ENCODE measurements around the gene ATP13A3.

Gene ATP13A3

DNA sequence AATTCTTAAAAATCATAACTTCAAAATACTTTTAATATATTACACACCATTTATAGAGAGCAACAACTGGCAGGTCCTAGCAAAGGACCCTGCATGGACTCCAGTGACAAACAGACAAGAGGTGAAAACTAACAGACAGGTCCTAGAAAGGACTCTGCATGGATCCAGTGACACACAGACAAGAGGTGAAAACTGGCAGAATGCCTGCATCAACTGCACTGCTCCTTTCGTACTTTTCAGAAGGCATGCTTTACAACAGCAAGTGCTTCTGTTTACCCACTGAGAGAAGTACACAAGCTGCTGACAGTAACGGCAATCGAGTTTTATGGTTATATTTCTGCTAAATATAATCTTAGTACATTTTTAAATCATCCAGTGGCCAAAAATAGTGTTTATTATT lies 63.5 kb downstream of the ATP13A3 start:
- H3K4me1 Mint-ChIP-seq = no peaks in the 10 kb centered on the region
- no peak for DNase-seq
- H3K27me3 Mint-ChIP-seq = no peaks in the 10 kb centered on the region
- CTCF ChIA-PET = no interaction called here
- no peaks in the 10 kb centered on the region for H3K9me3 Mint-ChIP-seq
- H3K27ac Mint-ChIP-seq = no peak overlapping the region
- H3K36me3 Mint-ChIP-seq = peaks cover 31% of the 10 kb centered on the region
- no peak overlapping the region for H3K4me3 Mint-ChIP-seq

DNA sequence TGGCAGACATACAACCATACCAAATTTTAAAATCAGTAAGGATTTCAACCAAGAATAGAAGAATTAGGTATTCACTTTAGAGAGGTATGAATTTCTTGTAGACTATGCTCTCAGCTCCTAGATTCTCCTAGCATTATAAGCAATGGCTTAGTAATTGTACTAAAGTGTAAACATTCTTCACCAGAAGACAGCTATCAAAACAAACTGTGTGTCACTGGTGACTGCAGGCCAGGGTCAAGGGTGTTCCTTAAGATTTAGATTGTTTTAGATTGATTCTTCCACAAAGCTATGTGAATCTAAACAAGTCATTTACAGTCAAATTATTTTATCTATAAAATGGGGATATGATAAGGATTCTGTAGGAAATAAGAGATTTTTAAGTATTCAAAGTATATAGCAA lies 64.6 kb downstream of the ATP13A3 start:
- no peak overlapping the region for H3K27ac Mint-ChIP-seq

DNA sequence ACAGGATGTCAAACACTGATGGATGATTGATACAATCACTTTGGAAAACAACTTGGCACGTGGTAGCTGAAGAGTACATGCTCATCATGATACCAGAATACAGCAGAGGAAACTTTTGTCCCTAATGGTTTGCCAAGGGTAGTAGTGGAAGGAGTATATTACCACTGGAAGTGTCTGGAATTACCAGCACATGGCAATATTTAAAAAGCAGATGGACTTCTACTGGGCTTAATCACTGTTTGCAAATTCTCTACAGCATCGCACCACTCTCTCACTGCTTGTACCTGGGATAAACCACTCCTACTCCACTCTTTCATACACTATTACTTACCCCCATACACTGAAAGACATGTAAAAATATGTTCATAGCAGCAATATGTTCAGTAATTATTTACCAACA lies 68.1 kb downstream of the ATP13A3 start:
- H3K36me3 Mint-ChIP-seq = peaks cover 23% of the 10 kb centered on the region

More for the DNA sequence above, 64.6 kb downstream of the ATP13A3 start:
- Mint-ChIP-seq H3K27me3 (no peaks in the 10 kb centered on the region), H3K9me3 (no peaks in the 10 kb centered on the region), H3K36me3 (peaks cover 30% of the 10 kb centered on the region), H3K4me1 (no peaks in the 10 kb centered on the region), H3K4me3 (no peak overlapping the region)
- DNase-seq = no peak
- CTCF ChIA-PET = interaction anchor here (0.6 to 1.4 kb wide), 2 partner anchors 15 to 30 kb away, joined by 3 read pairs; no protein-coding TSS in a partner anchor

DNA sequence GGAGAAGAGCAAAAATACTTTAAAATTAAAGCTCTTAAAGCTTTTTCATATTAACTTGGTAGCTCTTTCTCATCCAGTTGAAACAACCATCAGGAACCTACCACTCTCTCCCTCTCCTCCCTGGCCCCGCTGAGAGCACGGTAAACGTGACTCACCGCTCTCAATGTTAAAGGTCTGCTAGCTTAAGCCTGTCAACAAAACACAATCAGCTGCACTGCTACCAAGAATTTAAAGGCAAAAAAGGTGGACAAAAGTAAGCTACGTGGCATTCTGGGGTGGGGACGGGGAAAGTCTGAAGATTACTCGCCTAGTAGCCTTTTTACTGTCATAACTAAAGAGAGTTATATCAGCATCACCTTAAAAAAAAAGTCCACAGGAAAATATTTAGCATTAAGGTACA lies 79.4 kb downstream of the ATP13A3 start:
- Mint-ChIP-seq H3K36me3 (peaks cover 30% of the 10 kb centered on the region), H3K27me3 (no peaks in the 10 kb centered on the region), H3K27ac (no peak overlapping the region), H3K4me1 (peaks cover 12% of the 10 kb centered on the region), H3K4me3 (no peak overlapping the region), H3K9me3 (no peaks in the 10 kb centered on the region)
- DNase-seq = no peak
- CTCF ChIA-PET = interaction anchor here (0.9 to 8.9 kb wide), 9 partner anchors 10 to 188 kb away, joined by 3 to 167 read pairs (median 6); no protein-coding TSS in a partner anchor

More for the DNA sequence above, 68.1 kb downstream of the ATP13A3 start:
- H3K9me3 Mint-ChIP-seq = no peaks in the 10 kb centered on the region
- no peak for DNase-seq
- no peak overlapping the region for H3K4me3 Mint-ChIP-seq
- CTCF ChIA-PET = no interaction called here
- no peaks in the 10 kb centered on the region for H3K4me1 Mint-ChIP-seq
- H3K27ac Mint-ChIP-seq = no peak overlapping the region
- H3K27me3 Mint-ChIP-seq = no peaks in the 10 kb centered on the region

DNA sequence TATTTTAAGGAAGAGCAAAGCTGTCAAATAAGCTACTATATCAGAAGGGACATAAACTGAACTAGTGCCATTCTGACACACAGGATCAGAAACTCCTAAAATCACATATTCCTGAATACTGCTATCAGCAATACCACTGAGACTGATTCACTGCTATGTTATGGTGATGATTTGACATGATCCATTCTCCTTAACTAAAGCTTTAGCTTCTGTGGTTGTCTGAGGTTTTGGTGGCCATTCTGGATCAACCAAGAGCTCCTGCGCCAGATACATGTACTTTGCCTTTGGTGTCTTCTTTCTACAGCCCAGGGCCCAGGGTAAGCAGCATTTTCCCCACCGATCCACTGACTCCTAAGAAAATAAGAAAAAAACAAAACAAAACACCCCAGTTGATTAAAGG lies 81.0 kb downstream of the ATP13A3 start:
- Mint-ChIP-seq H3K4me3 (no peak overlapping the region), H3K9me3 (no peaks in the 10 kb centered on the region), H3K36me3 (peaks cover 23% of the 10 kb centered on the region), H3K4me1 (peaks cover 7% of the 10 kb centered on the region), H3K27me3 (no peaks in the 10 kb centered on the region), H3K27ac (no peak overlapping the region)
- CTCF ChIA-PET = interaction anchor here (1.0 to 8.9 kb wide), 7 partner anchors 11 to 189 kb away, joined by 3 to 167 read pairs (median 6); no protein-coding TSS in a partner anchor
- DNase-seq = no peak

DNA sequence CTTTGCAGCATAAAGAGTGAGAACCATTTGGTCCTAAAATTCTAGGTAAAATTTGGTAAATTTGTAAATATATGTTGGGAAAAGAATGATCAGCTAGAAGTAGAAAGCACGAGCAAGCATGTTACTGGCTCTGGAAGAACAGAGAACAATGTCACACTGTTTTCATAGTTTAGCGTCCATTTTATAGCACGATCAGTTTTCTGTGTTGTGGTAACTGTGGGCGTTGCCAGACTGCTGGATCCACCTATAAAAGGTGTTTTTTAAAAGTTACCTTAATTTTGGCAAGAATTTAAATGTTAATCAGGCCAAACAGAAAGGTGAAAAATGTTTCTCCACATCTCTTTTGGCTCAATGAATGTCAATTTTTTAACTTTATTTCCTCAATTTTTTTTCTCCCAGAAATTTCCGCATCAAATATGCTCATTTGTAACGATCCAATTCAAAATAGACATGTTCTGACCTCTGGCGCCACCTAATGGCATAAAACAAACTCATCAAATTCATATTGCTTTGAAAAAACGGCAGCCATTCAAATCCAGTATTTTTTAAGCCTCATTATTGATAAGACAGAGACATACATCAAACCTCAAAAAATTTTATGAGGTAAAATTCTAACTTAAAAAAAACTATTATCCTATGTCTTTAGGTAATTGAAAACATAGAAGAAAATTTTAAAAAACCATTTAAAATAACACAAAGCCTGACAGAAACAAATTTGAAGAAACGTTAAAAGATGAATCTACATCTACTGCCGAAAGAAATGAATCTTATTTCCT lies 82.2 kb downstream of the ATP13A3 start:
- peaks cover 20% of the 10 kb centered on the region for H3K36me3 Mint-ChIP-seq
- H3K4me3 Mint-ChIP-seq = no peak overlapping the region
- H3K27ac Mint-ChIP-seq = no peak overlapping the region
- CTCF ChIA-PET = interaction anchor here (1.0 to 8.9 kb wide), 7 partner anchors 8 to 169 kb away, joined by 3 to 167 read pairs (median 3); no protein-coding TSS in a partner anchor
- peaks cover 14% of the 10 kb centered on the region for H3K4me1 Mint-ChIP-seq
- H3K27me3 Mint-ChIP-seq = no peaks in the 10 kb centered on the region
- DNase-seq = peak; percentile 53
- H3K9me3 Mint-ChIP-seq = no peaks in the 10 kb centered on the region

DNA sequence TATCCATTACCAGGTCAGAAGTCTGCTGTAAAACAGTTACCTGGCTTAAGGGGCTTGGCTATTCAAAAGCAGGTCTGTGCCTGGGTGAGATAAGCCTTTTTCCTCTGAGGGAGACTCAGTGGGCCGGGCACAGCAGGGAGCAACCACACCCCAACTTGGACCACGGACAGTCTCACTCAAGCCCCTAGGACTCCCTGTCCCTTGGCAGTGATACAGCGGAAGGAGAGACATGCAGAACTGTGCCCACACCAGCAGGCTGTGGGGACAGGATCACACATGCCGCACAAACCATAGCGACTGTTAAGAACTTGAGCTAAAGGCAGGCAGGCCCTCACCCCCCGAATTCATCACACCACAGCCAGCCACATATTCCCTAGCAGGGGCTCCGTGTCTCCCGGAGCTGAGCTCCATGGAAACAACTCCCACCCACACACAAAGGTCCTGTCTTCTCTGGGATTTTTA lies 84.9 kb downstream of the ATP13A3 start:
- CTCF ChIA-PET = interaction anchor here (0.9 to 8.9 kb wide), 3 partner anchors 62 to 621 kb away, joined by 3 to 167 read pairs (median 5); no protein-coding TSS in a partner anchor
- Mint-ChIP-seq H3K36me3 (peaks cover 11% of the 10 kb centered on the region), H3K27me3 (peaks cover 14% of the 10 kb centered on the region), H3K4me1 (peaks cover 40% of the 10 kb centered on the region), H3K4me3 (no peak overlapping the region), H3K27ac (no peak overlapping the region), H3K9me3 (no peaks in the 10 kb centered on the region)
- DNase-seq = no peak

DNA sequence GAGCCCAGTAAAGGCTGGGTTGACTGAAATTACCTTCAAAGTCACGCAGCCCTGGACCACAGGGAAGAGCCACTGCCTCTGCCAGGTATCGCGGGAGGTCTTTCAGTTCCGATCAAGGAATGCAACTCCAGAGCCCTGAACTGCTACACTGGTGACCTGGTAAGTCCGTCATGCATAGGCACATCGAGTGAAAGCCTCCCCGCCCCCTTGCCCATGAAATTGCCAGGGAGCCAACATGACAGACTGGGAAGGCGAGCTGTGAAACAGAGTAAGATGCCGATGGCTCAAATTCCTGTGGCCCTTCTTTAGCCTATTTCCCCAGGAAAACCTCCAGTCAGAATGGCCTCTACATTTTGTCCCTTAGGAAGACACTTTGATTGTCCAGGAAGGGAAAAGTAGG lies 85.5 kb downstream of the ATP13A3 start:
- CTCF ChIA-PET = interaction anchor here (8.9 kb wide), 1 partner anchor 62 kb away, joined by 167 read pairs; no protein-coding TSS in a partner anchor
- no peak for DNase-seq
- H3K9me3 Mint-ChIP-seq = no peaks in the 10 kb centered on the region
- H3K4me3 Mint-ChIP-seq = no peak overlapping the region
- H3K27ac Mint-ChIP-seq = no peak overlapping the region
- peaks cover 11% of the 10 kb centered on the region for H3K36me3 Mint-ChIP-seq
- peaks cover 14% of the 10 kb centered on the region for H3K27me3 Mint-ChIP-seq
- peaks cover 44% of the 10 kb centered on the region for H3K4me1 Mint-ChIP-seq

DNA sequence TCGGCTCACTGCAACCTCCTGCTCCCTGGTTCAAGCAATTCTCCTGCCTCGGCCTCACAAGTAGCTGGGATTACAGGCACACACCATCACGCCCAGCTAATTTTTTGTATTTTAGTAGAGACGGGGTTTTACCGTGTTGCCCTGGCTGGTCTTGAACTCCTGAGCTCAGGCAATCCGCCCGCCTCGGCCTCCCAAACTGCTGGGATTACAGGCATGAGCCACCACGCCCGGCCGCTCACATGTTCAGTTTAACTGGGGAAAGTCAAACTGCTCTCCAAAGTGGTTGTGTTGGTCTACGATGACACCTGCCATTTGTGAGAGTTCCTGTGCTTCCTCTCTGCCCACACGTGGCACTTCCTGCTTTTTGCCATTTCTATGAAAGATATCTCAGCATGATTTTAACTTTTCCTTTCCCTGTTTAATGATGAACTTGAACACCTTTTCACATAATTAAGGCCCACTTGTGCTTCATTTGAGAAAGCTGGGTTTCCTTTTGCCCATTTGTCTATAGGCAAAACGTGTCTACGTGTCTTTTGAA lies 86.9 kb downstream of the ATP13A3 start:
- H3K27me3 Mint-ChIP-seq = peaks cover 14% of the 10 kb centered on the region
- no peak overlapping the region for H3K4me3 Mint-ChIP-seq
- DNase-seq = no peak
- CTCF ChIA-PET = interaction anchor here (0.6 to 1.0 kb wide), 2 partner anchors 55 to 220 kb away, joined by 3 read pairs; no protein-coding TSS in a partner anchor
- H3K9me3 Mint-ChIP-seq = no peaks in the 10 kb centered on the region
- peaks cover 7% of the 10 kb centered on the region for H3K36me3 Mint-ChIP-seq
- peaks cover 58% of the 10 kb centered on the region for H3K4me1 Mint-ChIP-seq
- H3K27ac Mint-ChIP-seq = no peak overlapping the region

DNA sequence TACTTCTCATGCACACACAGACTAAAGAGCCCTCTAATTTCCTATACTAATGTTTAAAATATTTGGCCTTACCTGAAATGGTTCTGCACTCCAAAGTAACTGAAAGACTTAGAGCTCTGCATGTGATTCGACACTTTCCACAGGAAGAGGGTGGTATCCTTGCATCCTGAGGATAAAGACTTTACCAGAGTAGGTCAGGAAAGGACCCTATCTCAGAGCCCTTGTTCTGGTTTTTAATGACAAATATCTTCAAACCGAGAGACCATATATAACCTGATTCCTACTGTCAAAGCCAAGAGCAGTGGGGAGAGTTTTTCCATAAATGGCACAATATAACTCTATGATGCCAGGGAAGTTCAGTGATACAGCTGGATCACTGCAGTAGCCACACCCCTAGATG lies 87.6 kb downstream of the ATP13A3 start, which contains the start of gene GP5:
Gene GP5 (minus strand): TSS at position 101 of the 400 bp plus-strand sequence. CDS start 984 bp downstream, outside the sequence.
- DNase-seq = no peak
- H3K4me1 Mint-ChIP-seq = peaks cover 59% of the 10 kb centered on the region
- peak within 1 kb of the TSS; percentile 97 for H3K27ac Mint-ChIP-seq
- H3K9me3 Mint-ChIP-seq = no peaks in the 10 kb centered on the region
- H3K36me3 Mint-ChIP-seq = peaks cover 5% of the 10 kb centered on the region
- CTCF ChIA-PET = interaction anchor here (0.6 kb wide), 1 partner anchor 66 kb away, joined by 3 read pairs; no protein-coding TSS in a partner anchor
- H3K27me3 Mint-ChIP-seq = peaks cover 14% of the 10 kb centered on the region
- peak within 1 kb of the TSS; percentile 80 for H3K4me3 Mint-ChIP-seq

DNA sequence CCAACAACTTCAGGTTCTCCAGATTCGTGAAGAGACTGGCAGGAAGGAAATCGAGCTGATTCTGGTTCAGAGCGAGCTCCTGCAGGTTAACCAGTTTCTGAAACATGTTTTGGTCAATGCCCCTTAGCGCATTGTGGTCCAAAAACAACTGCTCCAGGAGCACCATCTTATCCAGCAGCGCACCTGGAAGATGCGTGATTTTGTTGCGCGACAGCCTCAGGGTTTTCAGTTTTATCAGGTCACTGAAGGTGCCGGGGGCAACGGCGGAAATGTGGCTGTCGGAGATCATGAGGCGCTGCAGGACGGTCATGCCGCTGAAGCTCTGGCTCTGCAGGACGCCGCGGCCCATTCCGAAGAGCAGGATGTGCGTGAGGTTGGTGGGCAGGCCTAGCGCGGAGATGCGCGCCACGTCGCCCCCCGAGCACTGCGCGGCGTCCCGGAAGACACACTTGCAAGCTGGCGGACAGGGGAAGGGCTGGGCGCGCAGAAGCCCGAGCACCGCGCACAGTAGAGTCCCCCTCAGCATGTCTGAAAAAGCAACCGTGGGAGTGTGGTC lies 89.0 kb downstream of the ATP13A3 start:
- Mint-ChIP-seq H3K36me3 (peaks cover 2% of the 10 kb centered on the region), H3K4me1 (peaks cover 58% of the 10 kb centered on the region), H3K27me3 (peaks cover 14% of the 10 kb centered on the region), H3K4me3 (peak overlapping the region; percentile 80), H3K27ac (peak overlapping the region; percentile 97), H3K9me3 (no peaks in the 10 kb centered on the region)
- DNase-seq = peak; percentile 68
- CTCF ChIA-PET = interaction anchor here (1.0 to 3.8 kb wide), 5 partner anchors 52 to 64 kb away, joined by 3 to 15 read pairs (median 6); no protein-coding TSS in a partner anchor

DNA sequence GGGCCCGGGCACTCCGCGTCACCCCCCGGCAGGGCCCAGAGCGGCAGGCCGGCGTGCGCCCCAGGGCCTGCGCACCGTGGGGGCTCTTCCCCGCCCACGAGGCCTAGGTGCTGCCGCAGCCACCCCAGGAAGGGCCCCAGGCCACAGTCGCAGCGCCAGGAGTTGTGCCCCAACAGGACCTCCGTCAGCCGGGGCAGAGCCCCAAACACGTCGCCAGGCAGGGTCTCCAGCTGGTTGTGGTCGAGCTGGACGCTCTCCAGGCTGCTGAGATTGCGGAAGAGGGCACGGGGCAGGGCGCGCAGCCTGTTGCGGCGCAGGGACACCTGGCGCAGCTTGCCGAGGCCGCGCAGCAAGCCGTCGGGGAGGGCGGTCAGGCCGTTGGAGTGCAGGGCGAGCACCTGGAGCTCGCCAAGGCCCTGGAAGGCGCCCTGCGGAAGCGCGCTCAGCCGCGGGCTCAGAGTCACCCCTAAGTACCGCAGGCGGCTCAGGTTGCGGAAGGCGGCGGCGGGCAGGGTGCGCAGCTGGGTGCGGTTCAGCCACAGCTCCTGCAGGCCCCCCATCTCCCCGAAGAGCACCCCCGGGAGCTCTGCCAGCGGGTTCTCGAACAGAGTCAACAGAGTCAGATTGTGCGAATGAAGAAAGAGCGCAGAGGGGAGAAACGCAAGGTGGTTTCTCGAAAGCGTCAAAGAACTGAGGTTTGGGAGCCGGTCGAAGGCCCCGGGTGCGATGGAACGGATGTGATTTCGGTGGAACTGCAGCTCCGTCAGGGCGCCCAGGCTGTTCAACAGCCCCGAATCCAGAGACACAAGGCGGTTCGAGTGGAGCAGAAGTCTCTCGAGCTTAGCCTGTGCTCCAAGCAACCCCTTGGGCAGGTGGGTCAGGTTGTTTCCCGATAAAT lies 89.7 kb downstream of the ATP13A3 start:
- CTCF ChIA-PET = interaction anchor here (1.0 to 3.8 kb wide), 6 partner anchors 51 to 75 kb away, joined by 3 to 15 read pairs (median 4); no protein-coding TSS in a partner anchor
- peak overlapping the region; percentile 97 for H3K27ac Mint-ChIP-seq
- H3K4me1 Mint-ChIP-seq = peaks cover 58% of the 10 kb centered on the region
- H3K27me3 Mint-ChIP-seq = peaks cover 20% of the 10 kb centered on the region
- peak; percentile 65 for DNase-seq
- peaks cover 2% of the 10 kb centered on the region for H3K36me3 Mint-ChIP-seq
- peak overlapping the region; percentile 80 for H3K4me3 Mint-ChIP-seq
- H3K9me3 Mint-ChIP-seq = no peaks in the 10 kb centered on the region

DNA sequence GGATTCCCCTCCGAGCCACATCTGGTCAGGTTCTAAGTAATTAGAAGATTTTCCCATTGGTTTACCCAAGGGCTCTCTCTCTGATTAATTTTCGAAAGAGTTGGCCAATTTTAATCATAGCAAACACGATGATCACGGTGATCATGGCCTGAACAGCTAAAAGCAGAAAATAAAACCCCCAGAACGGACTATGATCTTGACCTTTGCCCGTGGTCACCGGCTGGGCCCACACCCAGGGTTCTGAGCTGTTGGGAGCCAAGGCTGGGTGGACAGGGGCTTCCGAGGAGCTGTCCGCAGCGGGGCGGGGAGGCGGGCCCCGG lies 90.3 kb downstream of the ATP13A3 start:
- Mint-ChIP-seq H3K27ac (peak overlapping the region; percentile 76), H3K9me3 (no peaks in the 10 kb centered on the region), H3K27me3 (peaks cover 22% of the 10 kb centered on the region), H3K4me3 (peak overlapping the region; percentile 68), H3K4me1 (peaks cover 58% of the 10 kb centered on the region), H3K36me3 (peaks cover 2% of the 10 kb centered on the region)
- no peak for DNase-seq
- CTCF ChIA-PET = interaction anchor here (1.0 to 3.8 kb wide), 4 partner anchors 8 to 76 kb away, joined by 3 to 15 read pairs (median 8); no protein-coding TSS in a partner anchor
